K562 (cell line): ENCODE results near the gene VRK1. TPM values are rescaled to one million over a fixed set of nuclear protein-coding genes. Genes with fewer than 3 reads are reported as not detected.

Experiments
- ADNP ChIP-seq: fragments of 200-800 bp; sonication (Bioruptor generic); IDR thresholded peaks from 2 replicates; pipeline ENCODE4 v1.6.1; 2016; ENCODE audit warnings: missing genetic modification characterization, missing compliant biosample characterization
- CBX5 ChIP-seq: IDR thresholded peaks from 2 replicates; pipeline ENCODE4 v1.6.1; 2014; ENCODE audit warnings: low read depth, borderline replicate concordance
- DNMT1 ChIP-seq: fragments of 450-650 bp; IDR thresholded peaks from 2 replicates; pipeline ENCODE4 v1.6.1; 2016; ENCODE audit warnings: antibody characterized with exemption, mild to moderate bottlenecking
- E2F3 ChIP-seq: fragments of 250-450 bp; sonication (Bioruptor Pico); IDR thresholded peaks from 2 replicates; pipeline ENCODE4 v1.4.0; 2020; ENCODE audit warnings: mild to moderate bottlenecking
- EP400 ChIP-seq: fragments of 450-650 bp; IDR thresholded peaks from 2 replicates; pipeline ENCODE4 v1.6.1; 2017; ENCODE audit warnings: antibody characterized with exemption, mild to moderate bottlenecking, moderate library complexity
- ESRRB ChIP-seq: fragments of 250-450 bp; sonication (Bioruptor Pico); IDR thresholded peaks from 2 replicates; pipeline ENCODE4 v1.5.0; 2020; ENCODE audit warnings: mild to moderate bottlenecking, moderate library complexity, borderline replicate concordance
- FIP1L1 ChIP-seq: fragments of 200-400 bp; formaldehyde crosslinking; IDR thresholded peaks from 2 replicates; pipeline ENCODE4 v1.6.1; 2018; ENCODE audit warnings: mild to moderate bottlenecking, low read depth, low read length; ENCODE audit not compliant: poor library complexity, severe bottlenecking
- FOXA1 ChIP-seq: fragments of 450-650 bp; IDR thresholded peaks from 2 replicates; pipeline ENCODE4 v1.6.1; 2016; ENCODE audit warnings: mild to moderate bottlenecking, borderline replicate concordance
- FOXK1 ChIP-seq: sonication (generic); formaldehyde crosslinking; IDR thresholded peaks from 2 replicates; pipeline ENCODE4 v1.8.0; 2022; ENCODE audit warnings: missing genetic modification reagents, mild to moderate bottlenecking, borderline replicate concordance
- HNRNPUL1 ChIP-seq: fragments of 200-400 bp; formaldehyde crosslinking; IDR thresholded peaks from 2 replicates; pipeline ENCODE4 v1.6.1; 2017; ENCODE audit warnings: low read length
- ILK ChIP-seq: fragments of 450-650 bp; IDR thresholded peaks from 2 replicates; pipeline ENCODE4 v1.6.1; 2016; ENCODE audit warnings: missing genetic modification characterization, low read depth, mild to moderate bottlenecking, missing compliant biosample characterization, moderate library complexity, borderline replicate concordance
- KLF16 ChIP-seq: IDR thresholded peaks from 2 replicates; pipeline ENCODE4 v1.6.1; 2016; ENCODE audit warnings: antibody characterized with exemption
- LARP7 ChIP-seq: fragments of 450-650 bp; IDR thresholded peaks from 2 replicates; pipeline ENCODE4 v1.6.1; 2016
- MAZ ChIP-seq, 2 experiments: fragments of 450-650 bp in 1 of 2; sonication (generic) in 1 of 2; formaldehyde crosslinking; IDR thresholded peaks in 1 of 2; conservative IDR thresholded peaks in 1 of 2; 2 replicates each; pipeline versions ENCODE4 v1.4.0 to v1.5.0; 2020; ENCODE audit warnings: mild to moderate bottlenecking in 1 of 2, missing genetic modification reagents in 1 of 2
- MEF2A ChIP-seq: IDR thresholded peaks from 2 replicates; pipeline ENCODE4 v1.6.1; 2011; ENCODE audit warnings: low read depth, mild to moderate bottlenecking, low read length, moderate library complexity; ENCODE audit not compliant: control insufficient read depth
- MYNN ChIP-seq, 2 experiments: sonication (generic); formaldehyde crosslinking in 1 of 2; IDR thresholded peaks; 2 replicates each; pipeline versions ENCODE4 v1.5.0 to v1.6.1; 2016 to 2020; ENCODE audit warnings: antibody characterized with exemption in 1 of 2, missing genetic modification reagents in 1 of 2
- NEUROD1 ChIP-seq: fragments of 150-350 bp; IDR thresholded peaks from 2 replicates; pipeline ENCODE4 v1.6.1; 2014; ENCODE audit warnings: borderline replicate concordance, low read length, low read depth; ENCODE audit not compliant: partially characterized antibody
- POU5F1 ChIP-seq: fragments of 150-350 bp; IDR thresholded peaks from 2 replicates; pipeline ENCODE4 v1.6.1; 2014; ENCODE audit warnings: borderline replicate concordance, low read length, low read depth, mild to moderate bottlenecking; ENCODE audit not compliant: partially characterized antibody
- SAFB ChIP-seq: fragments of 200-400 bp; formaldehyde crosslinking; IDR thresholded peaks from 2 replicates; pipeline ENCODE4 v1.6.1; 2017; ENCODE audit warnings: low read depth, low read length, borderline replicate concordance
- SRSF9 ChIP-seq: fragments of 200-400 bp; formaldehyde crosslinking; IDR thresholded peaks from 2 replicates; pipeline ENCODE4 v1.6.1; 2017; ENCODE audit warnings: low read depth, low read length, borderline replicate concordance
- TRIM24 ChIP-seq, 2 experiments: fragments of 450-650 bp; IDR thresholded peaks; 2 replicates each; pipeline ENCODE4 v1.6.1; 2016
- ZNF764 ChIP-seq: fragments of 250-450 bp; sonication (Bioruptor Pico); IDR thresholded peaks from 2 replicates; pipeline ENCODE4 v1.4.0; 2020; ENCODE audit warnings: low read depth, mild to moderate bottlenecking, moderate library complexity
- polyA plus RNA-seq, 8 experiments: library from polyadenylated mRNA; depleted of rRNA in 4 of 8; stranded (reverse) in 5 of 8; unstranded in 3 of 8; fragments of >200 nt; fragmentation: Nextera tagmentation in 2 of 8; fragmentation: Illumina TruSeq in 1 of 8; extraction: Ambion mirVana in 2 of 8; extraction: Trizol in 1 of 8; gene quantifications; 2 replicates each; pipeline versions ENCODE4 v1.2.1 to v1.2.3, GENCODE V29; 2011 to 2014; ENCODE audit warnings: inconsistent platforms in 1 of 8, missing spikeins in 1 of 8
- total RNA-seq, 7 experiments: library from RNA; depleted of rRNA in 6 of 7; stranded (reverse); fragments of >200 nt in 6 of 7; fragmentation: Illumina TruSeq in 2 of 7; extraction: Trizol in 2 of 7; gene quantifications; 2 replicates each; pipeline versions ENCODE4 v1.2.1 to v1.2.3, GENCODE V29; 2011 to 2021; ENCODE audit warnings: low replicate concordance in 1 of 7
- TF ChIP-seq, protein P1 (sequence below): sonication (generic); formaldehyde crosslinking; IDR thresholded peaks from 2 replicates; pipeline ENCODE4 v1.8.1; 2022; ENCODE audit warnings: missing genetic modification reagents
- TF ChIP-seq, protein P2 (sequence below): sonication (generic); formaldehyde crosslinking; IDR thresholded peaks from 2 replicates; pipeline ENCODE4 v1.8.1; 2023; ENCODE audit warnings: mild to moderate bottlenecking, missing genetic modification reagents, moderate library complexity
- TF ChIP-seq, protein P3 (sequence below): fragments of 250-450 bp; sonication (Bioruptor Pico); IDR thresholded peaks from 2 replicates; pipeline ENCODE4 v1.8.0; 2022; ENCODE audit warnings: moderate library complexity, mild to moderate bottlenecking, inconsistent platforms

The VRK1 gene
- total and polyA plus RNA-seq, 9 of the 15 experiments (the other 6 are each of a cell fraction or from before 2014, with no cell fraction given) = 83.6 to 177 (median 116) TPM

DNA sequence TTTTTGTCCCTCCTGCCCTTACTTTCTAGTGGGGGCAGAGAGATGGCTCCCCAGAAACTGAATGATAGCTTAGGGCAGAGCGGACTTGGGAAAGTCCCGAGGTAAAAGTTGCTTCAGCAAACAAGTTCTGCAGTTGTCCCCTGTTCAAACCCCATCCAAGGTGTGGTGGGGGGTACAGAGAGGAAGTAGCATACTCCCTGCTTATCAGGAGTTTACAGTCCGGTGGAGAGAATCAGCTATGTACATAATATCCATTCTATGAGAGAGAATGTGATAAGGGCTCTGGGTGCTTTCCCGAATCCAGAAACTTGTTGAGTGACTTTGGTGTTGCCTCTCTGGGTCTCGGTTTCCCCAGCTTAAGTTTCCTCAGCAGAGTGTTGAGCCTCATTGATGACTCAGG is 40.4 kb upstream of the VRK1 start (continued):
- TF ChIP-seq EP400 = no peak
- no peak for TF ChIP-seq HNRNPUL1
- TF ChIP-seq CBX5 = no peak
- TF ChIP-seq, protein P1, sequence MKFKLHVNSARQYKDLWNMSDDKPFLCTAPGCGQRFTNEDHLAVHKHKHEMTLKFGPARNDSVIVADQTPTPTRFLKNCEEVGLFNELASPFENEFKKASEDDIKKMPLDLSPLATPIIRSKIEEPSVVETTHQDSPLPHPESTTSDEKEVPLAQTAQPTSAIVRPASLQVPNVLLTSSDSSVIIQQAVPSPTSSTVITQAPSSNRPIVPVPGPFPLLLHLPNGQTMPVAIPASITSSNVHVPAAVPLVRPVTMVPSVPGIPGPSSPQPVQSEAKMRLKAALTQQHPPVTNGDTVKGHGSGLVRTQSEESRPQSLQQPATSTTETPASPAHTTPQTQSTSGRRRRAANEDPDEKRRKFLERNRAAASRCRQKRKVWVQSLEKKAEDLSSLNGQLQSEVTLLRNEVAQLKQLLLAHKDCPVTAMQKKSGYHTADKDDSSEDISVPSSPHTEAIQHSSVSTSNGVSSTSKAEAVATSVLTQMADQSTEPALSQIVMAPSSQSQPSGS (CRISPR knock-in tag) = no peak
- TF ChIP-seq LARP7 = no peak
- TF ChIP-seq, protein P2, sequence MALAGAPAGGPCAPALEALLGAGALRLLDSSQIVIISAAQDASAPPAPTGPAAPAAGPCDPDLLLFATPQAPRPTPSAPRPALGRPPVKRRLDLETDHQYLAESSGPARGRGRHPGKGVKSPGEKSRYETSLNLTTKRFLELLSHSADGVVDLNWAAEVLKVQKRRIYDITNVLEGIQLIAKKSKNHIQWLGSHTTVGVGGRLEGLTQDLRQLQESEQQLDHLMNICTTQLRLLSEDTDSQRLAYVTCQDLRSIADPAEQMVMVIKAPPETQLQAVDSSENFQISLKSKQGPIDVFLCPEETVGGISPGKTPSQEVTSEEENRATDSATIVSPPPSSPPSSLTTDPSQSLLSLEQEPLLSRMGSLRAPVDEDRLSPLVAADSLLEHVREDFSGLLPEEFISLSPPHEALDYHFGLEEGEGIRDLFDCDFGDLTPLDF = no peak
- TF ChIP-seq ILK (tag) = no peak
- no peak for TF ChIP-seq SAFB
- TF ChIP-seq ZNF764 (CRISPR knock-in tag) = no peak
- TF ChIP-seq E2F3 (CRISPR knock-in tag) = no peak
- peak; percentile 77 for TF ChIP-seq KLF16
- TF ChIP-seq, protein P3, sequence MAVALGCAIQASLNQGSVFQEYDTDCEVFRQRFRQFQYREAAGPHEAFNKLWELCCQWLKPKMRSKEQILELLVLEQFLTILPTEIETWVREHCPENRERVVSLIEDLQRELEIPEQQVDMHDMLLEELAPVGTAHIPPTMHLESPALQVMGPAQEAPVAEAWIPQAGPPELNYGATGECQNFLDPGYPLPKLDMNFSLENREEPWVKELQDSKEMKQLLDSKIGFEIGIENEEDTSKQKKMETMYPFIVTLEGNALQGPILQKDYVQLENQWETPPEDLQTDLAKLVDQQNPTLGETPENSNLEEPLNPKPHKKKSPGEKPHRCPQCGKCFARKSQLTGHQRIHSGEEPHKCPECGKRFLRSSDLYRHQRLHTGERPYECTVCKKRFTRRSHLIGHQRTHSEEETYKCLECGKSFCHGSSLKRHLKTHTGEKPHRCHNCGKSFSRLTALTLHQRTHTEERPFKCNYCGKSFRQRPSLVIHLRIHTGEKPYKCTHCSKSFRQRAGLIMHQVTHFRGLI (CRISPR knock-in tag) = no peak
- TF ChIP-seq POU5F1 = no peak
- TF ChIP-seq MEF2A = no peak
- TF ChIP-seq ADNP (tag) = no peak
- no peak for TF ChIP-seq DNMT1
- no peak for TF ChIP-seq FOXK1 (CRISPR knock-in tag)
- TF ChIP-seq FIP1L1 = no peak
- TF ChIP-seq TRIM24 (IDR thresholded peaks at IDR 0.05) = peak in 1 of 2 experiments; percentile 56; a peak in 1 of 4 replicates
- no peak for TF ChIP-seq MYNN (IDR thresholded peaks at IDR 0.05)
- no peak for TF ChIP-seq MYNN (CRISPR knock-in tag; IDR thresholded peaks at IDR 0.05)
- no peak for TF ChIP-seq ESRRB (CRISPR knock-in tag)
- TF ChIP-seq NEUROD1 = no peak
- TF ChIP-seq FOXA1 = no peak
- TF ChIP-seq SRSF9 = no peak
- TF ChIP-seq MAZ (CRISPR knock-in tag; conservative IDR thresholded peaks at IDR 0.05 in 1 of 2, IDR thresholded peaks at IDR 0.05 in 1 of 2) = peak in 1 of 2 experiments; percentile 43; a peak in 1 of 4 replicates
